GM23338 (cell line): Measurements from ENCODE around the gene VILL. TPM values are rescaled to one million over a fixed set of nuclear protein-coding genes. Genes with fewer than 3 reads are reported as not detected.

Source experiments
- ATAC-seq: fragments of 200-7000 bp; cut with Tn5 transposase; 3 replicates; pipeline ENCODE4 v1.9.1; 2020
- DNase-seq: peaks from one replicate; pipeline ENCODE4 v3.0.0-alpha.2; 2015; ENCODE audit warnings: low spot score
- H2AFZ ChIP-seq: fragments of 200-600 bp; sonication (generic); 2 replicates; pipeline ENCODE4 v1.8.0; 2016; ENCODE audit warnings: antibody characterized with exemption, mild to moderate bottlenecking, moderate library complexity
- H3F3A ChIP-seq: fragments of 200-600 bp; sonication (generic); replicated peaks from 2 replicates; pipeline ENCODE4 v1.8.0; 2017; ENCODE audit warnings: antibody characterized with exemption, mixed run types, low read depth
- H3K27ac ChIP-seq: fragments of 200-600 bp; sonication (generic); 2 replicates; pipeline ENCODE4 v1.6.1; 2016; ENCODE audit warnings: low read depth
- H3K27me3 ChIP-seq: fragments of 200-600 bp; sonication (generic); 2 replicates; pipeline ENCODE4 v1.8.0; 2016; ENCODE audit warnings: mild to moderate bottlenecking, mixed run types, moderate library complexity; ENCODE audit not compliant: insufficient read depth
- H3K36me3 ChIP-seq: fragments of 200-600 bp; sonication (generic); 2 replicates; pipeline ENCODE4 v1.8.0; 2016; ENCODE audit warnings: mild to moderate bottlenecking; ENCODE audit not compliant: insufficient read depth
- H3K4me1 ChIP-seq: fragments of 200-600 bp; sonication (generic); 2 replicates; pipeline ENCODE4 v1.8.0; 2016; ENCODE audit warnings: mild to moderate bottlenecking, moderate library complexity; ENCODE audit not compliant: insufficient read depth
- H3K4me2 ChIP-seq: fragments of 200-600 bp; sonication (generic); 2 replicates; pipeline ENCODE4 v1.7.1; 2017; ENCODE audit warnings: mixed run types
- H3K4me3 ChIP-seq: fragments of 200-600 bp; sonication (generic); 2 replicates; pipeline ENCODE4 v1.6.1; 2016; ENCODE audit warnings: mixed run types
- H3K79me2 ChIP-seq: fragments of 200-600 bp; sonication (generic); replicated peaks from 2 replicates; pipeline ENCODE4 v1.8.0; 2017; ENCODE audit warnings: mild to moderate bottlenecking; ENCODE audit not compliant: insufficient read depth
- H3K9me2 ChIP-seq: fragments of 200-600 bp; sonication (generic); 2 replicates; pipeline ENCODE4 v1.8.0; 2017; ENCODE audit not compliant: insufficient read depth
- H4K20me1 ChIP-seq: fragments of 200-600 bp; sonication (generic); replicated peaks from 2 replicates; pipeline ENCODE4 v1.8.0; 2017; ENCODE audit warnings: mild to moderate bottlenecking; ENCODE audit not compliant: insufficient read depth
- H3K27ac Mint-ChIP-seq: 2 replicates; pipeline ENCODE4 v1.8.0; 2020; ENCODE audit warnings: inconsistent platforms, mild to moderate bottlenecking, moderate library complexity, mixed read lengths
- H3K27me3 Mint-ChIP-seq: 3 replicates; pipeline ENCODE4 v1.8.0; 2022; ENCODE audit warnings: low read depth, mild to moderate bottlenecking, moderate library complexity, mixed read lengths, inconsistent platforms; ENCODE audit not compliant: insufficient read depth, poor library complexity
- H3K36me3 Mint-ChIP-seq: 3 replicates; pipeline ENCODE4 v1.8.0; 2021; ENCODE audit warnings: low read depth, mild to moderate bottlenecking, inconsistent platforms, moderate library complexity, mixed read lengths
- H3K4me1 Mint-ChIP-seq: 3 replicates; pipeline ENCODE4 v1.8.0; 2020; ENCODE audit warnings: mild to moderate bottlenecking, inconsistent platforms, mixed read lengths
- H3K4me3 Mint-ChIP-seq: 3 replicates; pipeline ENCODE4 v1.8.0; 2021; ENCODE audit warnings: moderate library complexity, mild to moderate bottlenecking, inconsistent platforms, mixed read lengths
- H3K9me3 Mint-ChIP-seq: 3 replicates; pipeline ENCODE4 v1.8.0; 2020; ENCODE audit warnings: moderate library complexity, mild to moderate bottlenecking, inconsistent platforms, mixed read lengths
- CREB1 ChIP-seq: fragments of 250-450 bp; sonication (Bioruptor Pico); IDR thresholded peaks from 2 replicates; pipeline ENCODE4 v1.5.0; 2020; ENCODE audit warnings: low read depth, mild to moderate bottlenecking, moderate library complexity
- JUNB ChIP-seq: IDR thresholded peaks from one replicate; pipeline ENCODE4 v1.6.1; 2016; ENCODE audit warnings: antibody characterized with exemption; ENCODE audit not compliant: unreplicated experiment
- POLR2AphosphoS5 ChIP-seq: IDR thresholded peaks from 2 replicates; pipeline ENCODE4 v1.6.1; 2016; ENCODE audit warnings: antibody characterized with exemption, low read depth
- polyA plus RNA-seq: library from polyadenylated mRNA; unstranded; fragments of >200 nt; fragmentation: Nextera tagmentation; extraction: Ambion mirVana; gene quantifications from 2 replicates; pipeline ENCODE4 v1.2.1, GENCODE V29; 2016
- total RNA-seq: library from RNA; depleted of rRNA; stranded (reverse); fragments of >200 nt; shearing (Covaris generic); gene quantifications from 2 replicates; pipeline ENCODE4 v1.2.3, GENCODE V29; 2014
- TF ChIP-seq, protein P1 (sequence below): fragments of 250-450 bp; sonication (Bioruptor Pico); IDR thresholded peaks from 2 replicates; pipeline ENCODE4 v1.5.0; 2020; ENCODE audit warnings: mild to moderate bottlenecking, moderate library complexity
- TF ChIP-seq, protein P2 (sequence below), 2 experiments: fragments of 200-600 bp in 1 of 2; sonication (generic) in 1 of 2; conservative IDR thresholded peaks; 2 replicates each; pipeline versions ENCODE4 v1.5.1 to v1.6.1; 2016 to 2017; ENCODE audit warnings: antibody characterized with exemption in 2 of 2, low read depth in 2 of 2, mild to moderate bottlenecking in 2 of 2, moderate library complexity in 1 of 2
- TF ChIP-seq, protein P3 (sequence below): IDR thresholded peaks from one replicate; pipeline ENCODE4 v1.6.1; 2018; ENCODE audit warnings: antibody characterized with exemption; ENCODE audit not compliant: unreplicated experiment

The VILL gene
- total and polyA plus RNA-seq, 2 experiments from 2014 or later = 2.7 to 9.8 TPM

DNA sequence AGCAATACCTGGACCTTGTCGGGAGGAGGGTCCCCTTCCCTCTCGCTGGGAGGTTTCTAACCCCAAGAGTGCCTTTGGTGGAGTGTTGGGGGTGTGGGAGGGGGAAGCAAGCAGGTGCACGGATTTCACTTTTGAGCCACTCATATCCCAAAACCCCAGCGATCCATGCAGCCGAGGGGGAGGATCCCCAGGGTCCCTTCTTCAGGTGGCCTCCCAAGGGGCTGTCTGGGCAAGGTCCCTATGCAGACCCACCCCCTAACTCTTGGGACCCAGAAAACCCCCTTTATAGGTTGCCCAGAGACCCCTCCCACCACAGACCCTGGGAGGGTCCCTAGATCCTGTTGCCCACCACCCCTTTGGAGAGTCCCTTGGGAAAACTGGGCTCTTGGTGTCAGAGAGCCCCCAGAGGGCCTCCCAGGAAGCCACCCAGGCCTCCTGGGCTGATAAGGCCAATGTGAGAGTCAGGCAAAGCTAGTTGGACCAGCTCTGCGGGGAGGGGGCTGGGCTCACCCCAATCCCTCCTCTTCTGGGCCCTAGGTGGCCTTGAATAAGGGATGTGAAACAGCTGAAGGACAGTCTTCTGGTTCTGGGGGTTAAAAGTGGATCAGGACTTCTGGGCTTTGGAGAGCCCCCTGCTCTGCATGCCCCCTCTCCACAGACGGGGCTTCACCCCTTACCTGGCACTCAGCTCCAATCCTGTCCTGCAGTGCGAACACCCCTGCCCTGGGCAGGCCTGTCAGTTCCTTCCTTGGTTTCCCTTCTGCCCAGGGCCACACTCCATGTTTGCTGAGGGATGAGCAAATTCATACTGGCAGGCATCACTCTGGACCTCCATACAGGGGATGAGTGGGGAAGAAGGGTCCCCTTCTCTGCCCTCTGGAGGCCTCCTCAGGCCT lies 39.8 kb downstream of the VILL start (continued):
- TF ChIP-seq, protein P1, sequence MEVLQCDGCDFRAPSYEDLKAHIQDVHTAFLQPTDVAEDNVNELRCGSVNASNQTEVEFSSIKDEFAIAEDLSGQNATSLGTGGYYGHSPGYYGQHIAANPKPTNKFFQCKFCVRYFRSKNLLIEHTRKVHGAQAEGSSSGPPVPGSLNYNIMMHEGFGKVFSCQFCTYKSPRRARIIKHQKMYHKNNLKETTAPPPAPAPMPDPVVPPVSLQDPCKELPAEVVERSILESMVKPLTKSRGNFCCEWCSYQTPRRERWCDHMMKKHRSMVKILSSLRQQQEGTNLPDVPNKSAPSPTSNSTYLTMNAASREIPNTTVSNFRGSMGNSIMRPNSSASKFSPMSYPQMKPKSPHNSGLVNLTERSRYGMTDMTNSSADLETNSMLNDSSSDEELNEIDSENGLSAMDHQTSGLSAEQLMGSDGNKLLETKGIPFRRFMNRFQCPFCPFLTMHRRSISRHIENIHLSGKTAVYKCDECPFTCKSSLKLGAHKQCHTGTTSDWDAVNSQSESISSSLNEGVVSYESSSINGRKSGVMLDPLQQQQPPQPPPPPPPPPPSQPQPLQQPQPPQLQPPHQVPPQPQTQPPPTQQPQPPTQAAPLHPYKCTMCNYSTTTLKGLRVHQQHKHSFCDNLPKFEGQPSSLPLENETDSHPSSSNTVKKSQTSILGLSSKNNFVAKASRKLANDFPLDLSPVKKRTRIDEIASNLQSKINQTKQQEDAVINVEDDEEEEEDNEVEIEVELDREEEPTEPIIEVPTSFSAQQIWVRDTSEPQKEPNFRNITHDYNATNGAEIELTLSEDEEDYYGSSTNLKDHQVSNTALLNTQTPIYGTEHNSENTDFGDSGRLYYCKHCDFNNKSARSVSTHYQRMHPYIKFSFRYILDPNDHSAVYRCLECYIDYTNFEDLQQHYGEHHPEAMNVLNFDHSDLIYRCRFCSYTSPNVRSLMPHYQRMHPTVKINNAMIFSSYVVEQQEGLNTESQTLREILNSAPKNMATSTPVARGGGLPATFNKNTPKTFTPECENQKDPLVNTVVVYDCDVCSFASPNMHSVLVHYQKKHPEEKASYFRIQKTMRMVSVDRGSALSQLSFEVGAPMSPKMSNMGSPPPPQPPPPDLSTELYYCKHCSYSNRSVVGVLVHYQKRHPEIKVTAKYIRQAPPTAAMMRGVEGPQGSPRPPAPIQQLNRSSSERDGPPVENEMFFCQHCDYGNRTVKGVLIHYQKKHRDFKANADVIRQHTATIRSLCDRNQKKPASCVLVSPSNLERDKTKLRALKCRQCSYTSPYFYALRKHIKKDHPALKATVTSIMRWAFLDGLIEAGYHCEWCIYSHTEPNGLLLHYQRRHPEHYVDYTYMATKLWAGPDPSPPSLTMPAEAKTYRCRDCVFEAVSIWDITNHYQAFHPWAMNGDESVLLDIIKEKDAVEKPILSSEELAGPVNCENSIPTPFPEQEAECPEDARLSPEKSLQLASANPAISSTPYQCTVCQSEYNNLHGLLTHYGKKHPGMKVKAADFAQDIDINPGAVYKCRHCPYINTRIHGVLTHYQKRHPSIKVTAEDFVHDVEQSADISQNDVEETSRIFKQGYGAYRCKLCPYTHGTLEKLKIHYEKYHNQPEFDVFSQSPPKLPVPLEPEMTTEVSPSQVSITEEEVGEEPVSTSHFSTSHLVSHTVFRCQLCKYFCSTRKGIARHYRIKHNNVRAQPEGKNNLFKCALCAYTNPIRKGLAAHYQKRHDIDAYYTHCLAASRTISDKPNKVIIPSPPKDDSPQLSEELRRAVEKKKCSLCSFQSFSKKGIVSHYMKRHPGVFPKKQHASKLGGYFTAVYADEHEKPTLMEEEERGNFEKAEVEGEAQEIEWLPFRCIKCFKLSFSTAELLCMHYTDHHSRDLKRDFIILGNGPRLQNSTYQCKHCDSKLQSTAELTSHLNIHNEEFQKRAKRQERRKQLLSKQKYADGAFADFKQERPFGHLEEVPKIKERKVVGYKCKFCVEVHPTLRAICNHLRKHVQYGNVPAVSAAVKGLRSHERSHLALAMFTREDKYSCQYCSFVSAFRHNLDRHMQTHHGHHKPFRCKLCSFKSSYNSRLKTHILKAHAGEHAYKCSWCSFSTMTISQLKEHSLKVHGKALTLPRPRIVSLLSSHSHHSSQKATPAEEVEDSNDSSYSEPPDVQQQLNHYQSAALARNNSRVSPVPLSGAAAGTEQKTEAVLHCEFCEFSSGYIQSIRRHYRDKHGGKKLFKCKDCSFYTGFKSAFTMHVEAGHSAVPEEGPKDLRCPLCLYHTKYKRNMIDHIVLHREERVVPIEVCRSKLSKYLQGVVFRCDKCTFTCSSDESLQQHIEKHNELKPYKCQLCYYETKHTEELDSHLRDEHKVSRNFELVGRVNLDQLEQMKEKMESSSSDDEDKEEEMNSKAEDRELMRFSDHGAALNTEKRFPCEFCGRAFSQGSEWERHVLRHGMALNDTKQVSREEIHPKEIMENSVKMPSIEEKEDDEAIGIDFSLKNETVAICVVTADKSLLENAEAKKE = no peak

DNA sequence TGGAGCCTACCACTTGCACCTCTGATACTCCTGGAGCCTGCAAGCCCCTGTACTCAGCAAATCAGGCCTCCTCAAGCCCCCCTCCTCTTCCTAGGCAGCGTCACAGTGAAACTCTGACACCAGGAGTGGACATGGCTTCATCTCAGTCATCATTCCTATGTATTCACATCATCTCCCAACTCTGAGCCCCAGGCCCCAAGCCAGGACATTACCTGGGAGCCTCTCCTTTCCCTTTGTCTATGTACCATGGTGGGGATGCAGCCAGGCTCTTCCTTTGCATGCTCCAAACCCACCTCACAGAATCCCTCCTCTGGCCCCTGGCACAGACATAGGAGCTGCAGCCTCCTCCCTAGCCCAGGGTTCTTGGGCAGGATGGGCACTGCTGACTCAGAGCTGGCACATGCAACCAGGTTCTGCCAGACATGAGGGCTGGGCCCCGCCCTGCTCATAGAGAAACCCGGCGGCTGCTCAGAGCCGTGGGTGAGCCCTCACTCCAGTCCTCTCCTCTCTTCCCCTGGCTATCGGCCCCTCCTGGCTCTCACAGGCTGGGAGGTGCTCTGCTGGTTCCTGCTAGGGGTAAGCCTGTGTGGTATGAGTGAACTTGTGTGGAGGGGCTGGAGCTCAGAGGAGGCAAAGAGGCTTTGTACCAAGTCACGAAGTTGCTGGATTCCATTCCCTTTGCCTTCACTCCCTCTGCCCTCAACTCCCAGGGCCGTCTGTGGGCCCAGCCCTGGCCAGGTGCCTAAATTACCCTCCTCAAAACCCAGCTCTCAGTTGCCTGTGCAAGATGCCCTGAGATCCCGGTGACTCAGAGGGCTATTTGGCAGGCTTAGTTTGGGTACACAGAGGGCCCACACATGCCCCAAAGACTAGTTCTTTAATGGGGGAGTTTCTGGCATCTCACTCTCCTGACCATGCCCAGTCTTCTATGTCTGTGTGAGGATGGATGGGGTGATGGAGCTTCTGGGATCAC lies 40.7 kb downstream of the VILL start:
- peaks cover 4% of the 10 kb centered on the region; the same call in 2 of the 3 replicates for H3K4me1 Mint-ChIP-seq
- Histone ChIP-seq H3K4me2 (no peak overlapping the region), H3K36me3 (no peaks in the 10 kb centered on the region), H3F3A (no peaks in the 10 kb centered on the region), H3K27me3 (peaks cover 54% of the 10 kb centered on the region), H3K9me2 (no peaks in the 10 kb centered on the region), H3K27ac (no peak overlapping the region), H3K79me2 (no peaks in the 10 kb centered on the region), H2AFZ (no peak overlapping the region), H3K4me3 (no peak overlapping the region), H4K20me1 (no peaks in the 10 kb centered on the region; the same call in 1 of the 2 replicates), H3K4me1 (peaks cover 6% of the 10 kb centered on the region)
- no peak for DNase-seq
- H3K27ac Mint-ChIP-seq = no peak overlapping the region
- H3K27me3 Mint-ChIP-seq = peaks cover 42% of the 10 kb centered on the region
- ATAC-seq = no peak
- no peaks in the 10 kb centered on the region; the same call in 2 of the 3 replicates for H3K9me3 Mint-ChIP-seq
- no peaks in the 10 kb centered on the region for H3K36me3 Mint-ChIP-seq
- H3K4me3 Mint-ChIP-seq = peak overlapping the region; percentile 31
- TF ChIP-seq POLR2AphosphoS5 = no peak
- no peak for TF ChIP-seq JUNB
- TF ChIP-seq, protein P2, sequence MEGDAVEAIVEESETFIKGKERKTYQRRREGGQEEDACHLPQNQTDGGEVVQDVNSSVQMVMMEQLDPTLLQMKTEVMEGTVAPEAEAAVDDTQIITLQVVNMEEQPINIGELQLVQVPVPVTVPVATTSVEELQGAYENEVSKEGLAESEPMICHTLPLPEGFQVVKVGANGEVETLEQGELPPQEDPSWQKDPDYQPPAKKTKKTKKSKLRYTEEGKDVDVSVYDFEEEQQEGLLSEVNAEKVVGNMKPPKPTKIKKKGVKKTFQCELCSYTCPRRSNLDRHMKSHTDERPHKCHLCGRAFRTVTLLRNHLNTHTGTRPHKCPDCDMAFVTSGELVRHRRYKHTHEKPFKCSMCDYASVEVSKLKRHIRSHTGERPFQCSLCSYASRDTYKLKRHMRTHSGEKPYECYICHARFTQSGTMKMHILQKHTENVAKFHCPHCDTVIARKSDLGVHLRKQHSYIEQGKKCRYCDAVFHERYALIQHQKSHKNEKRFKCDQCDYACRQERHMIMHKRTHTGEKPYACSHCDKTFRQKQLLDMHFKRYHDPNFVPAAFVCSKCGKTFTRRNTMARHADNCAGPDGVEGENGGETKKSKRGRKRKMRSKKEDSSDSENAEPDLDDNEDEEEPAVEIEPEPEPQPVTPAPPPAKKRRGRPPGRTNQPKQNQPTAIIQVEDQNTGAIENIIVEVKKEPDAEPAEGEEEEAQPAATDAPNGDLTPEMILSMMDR (conservative IDR thresholded peaks at IDR 0.05; ENCODE audit: low read depth in 2 of 2) = no peak
- TF ChIP-seq, protein P3, sequence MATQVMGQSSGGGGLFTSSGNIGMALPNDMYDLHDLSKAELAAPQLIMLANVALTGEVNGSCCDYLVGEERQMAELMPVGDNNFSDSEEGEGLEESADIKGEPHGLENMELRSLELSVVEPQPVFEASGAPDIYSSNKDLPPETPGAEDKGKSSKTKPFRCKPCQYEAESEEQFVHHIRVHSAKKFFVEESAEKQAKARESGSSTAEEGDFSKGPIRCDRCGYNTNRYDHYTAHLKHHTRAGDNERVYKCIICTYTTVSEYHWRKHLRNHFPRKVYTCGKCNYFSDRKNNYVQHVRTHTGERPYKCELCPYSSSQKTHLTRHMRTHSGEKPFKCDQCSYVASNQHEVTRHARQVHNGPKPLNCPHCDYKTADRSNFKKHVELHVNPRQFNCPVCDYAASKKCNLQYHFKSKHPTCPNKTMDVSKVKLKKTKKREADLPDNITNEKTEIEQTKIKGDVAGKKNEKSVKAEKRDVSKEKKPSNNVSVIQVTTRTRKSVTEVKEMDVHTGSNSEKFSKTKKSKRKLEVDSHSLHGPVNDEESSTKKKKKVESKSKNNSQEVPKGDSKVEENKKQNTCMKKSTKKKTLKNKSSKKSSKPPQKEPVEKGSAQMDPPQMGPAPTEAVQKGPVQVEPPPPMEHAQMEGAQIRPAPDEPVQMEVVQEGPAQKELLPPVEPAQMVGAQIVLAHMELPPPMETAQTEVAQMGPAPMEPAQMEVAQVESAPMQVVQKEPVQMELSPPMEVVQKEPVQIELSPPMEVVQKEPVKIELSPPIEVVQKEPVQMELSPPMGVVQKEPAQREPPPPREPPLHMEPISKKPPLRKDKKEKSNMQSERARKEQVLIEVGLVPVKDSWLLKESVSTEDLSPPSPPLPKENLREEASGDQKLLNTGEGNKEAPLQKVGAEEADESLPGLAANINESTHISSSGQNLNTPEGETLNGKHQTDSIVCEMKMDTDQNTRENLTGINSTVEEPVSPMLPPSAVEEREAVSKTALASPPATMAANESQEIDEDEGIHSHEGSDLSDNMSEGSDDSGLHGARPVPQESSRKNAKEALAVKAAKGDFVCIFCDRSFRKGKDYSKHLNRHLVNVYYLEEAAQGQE = no peak
- no peak for TF ChIP-seq CREB1 (CRISPR knock-in tag)
